ENCODE data around the gene LHFPL2.
A peak's percentile ranks its signal among the peaks of the same experiment; 100 is the strongest.

LHFPL2 gene

GRCh38 chr5:78552729-78553342, 95.7 kb downstream of the LHFPL2 start:
- no peaks in the 10 kb centered on the region for H3K36me3 Mint-ChIP-seq (ENCODE audit: insufficient read depth)
- no peaks in the 10 kb centered on the region for H3K9me3 Mint-ChIP-seq
- peak overlapping the region in 1 of 2 donors; percentile 30 for H3K4me3 Mint-ChIP-seq
- ATAC-seq (replicated peaks) (no peak), DNase-seq (no peak)
- peak overlapping the region in 1 of 2 donors; percentile 3 for H3K27ac Mint-ChIP-seq
- H3K27me3 Mint-ChIP-seq = peaks cover 17 to 27% of the 10 kb centered on the region in 2 donors
- H3K4me1 Mint-ChIP-seq (ENCODE audit: low read depth in 2 of 2) = peaks cover 5 to 6% of the 10 kb centered on the region in 2 donors

GRCh38 chr5:78550891-78551290, 97.7 kb downstream of the LHFPL2 start:
- Mint-ChIP-seq H3K36me3 (ENCODE audit: insufficient read depth) (no peaks in the 10 kb centered on the region), H3K4me3 (no peak overlapping the region), H3K27ac (no peak overlapping the region), H3K27me3 (peaks cover 17 to 26% of the 10 kb centered on the region in 2 donors), H3K4me1 (ENCODE audit: low read depth in 2 of 2) (peaks cover 5 to 6% of the 10 kb centered on the region in 2 donors), H3K9me3 (no peaks in the 10 kb centered on the region)
- DNase-seq (no peak), ATAC-seq (replicated peaks) (no peak)

- H3K9me3 Mint-ChIP-seq = no peaks in the 10 kb centered on the region
Observed at GRCh38 chr5:78549043-78549442, 99.5 kb downstream of the LHFPL2 start.

GRCh38 chr5:78547731-78548615, 100.6 kb downstream of the LHFPL2 start:
- ATAC-seq (replicated peaks) = no peak
- H3K4me1 Mint-ChIP-seq (ENCODE audit: low read depth in 2 of 2) = peaks cover 2 to 5% of the 10 kb centered on the region in 2 donors
- H3K9me3 Mint-ChIP-seq = no peaks in the 10 kb centered on the region
- no peak for DNase-seq
- no peak overlapping the region for H3K4me3 Mint-ChIP-seq
- no peak overlapping the region for H3K27ac Mint-ChIP-seq
- H3K27me3 Mint-ChIP-seq = peaks cover 19 to 20% of the 10 kb centered on the region in 2 donors
- H3K36me3 Mint-ChIP-seq (ENCODE audit: insufficient read depth) = no peaks in the 10 kb centered on the region

More at GRCh38 chr5:78549043-78549442, 99.5 kb downstream of the LHFPL2 start:
- Mint-ChIP-seq H3K36me3 (ENCODE audit: insufficient read depth) (no peaks in the 10 kb centered on the region), H3K4me3 (no peak overlapping the region), H3K27ac (no peak overlapping the region), H3K27me3 (peaks cover 19 to 22% of the 10 kb centered on the region in 2 donors), H3K4me1 (ENCODE audit: low read depth in 2 of 2) (peaks cover 6 to 9% of the 10 kb centered on the region in 2 donors)
- no peak for DNase-seq
- ATAC-seq (replicated peaks) = no peak

- Mint-ChIP-seq H3K27ac (no peak overlapping the region), H3K4me3 (no peak overlapping the region)
- no peak for DNase-seq
Observed at GRCh38 chr5:78547183-78547582, 101.4 kb downstream of the LHFPL2 start.

GRCh38 chr5:78546276-78546996, 102.1 kb downstream of the LHFPL2 start:
- Mint-ChIP-seq H3K9me3 (no peaks in the 10 kb centered on the region), H3K27ac (no peak overlapping the region), H3K27me3 (peaks cover 26 to 27% of the 10 kb centered on the region in 2 donors), H3K4me3 (no peak overlapping the region), H3K4me1 (ENCODE audit: low read depth in 2 of 2) (peaks cover 0 to 5% of the 10 kb centered on the region in 2 donors), H3K36me3 (ENCODE audit: insufficient read depth) (no peaks in the 10 kb centered on the region)
- no peak for DNase-seq
- no peak for ATAC-seq (replicated peaks)

More at GRCh38 chr5:78547183-78547582, 101.4 kb downstream of the LHFPL2 start:
- peaks cover 25 to 27% of the 10 kb centered on the region in 2 donors for H3K27me3 Mint-ChIP-seq
- no peaks in the 10 kb centered on the region for H3K9me3 Mint-ChIP-seq
- peaks cover 0 to 5% of the 10 kb centered on the region in 2 donors for H3K4me1 Mint-ChIP-seq (ENCODE audit: low read depth in 2 of 2)
- ATAC-seq (replicated peaks) = no peak
- no peaks in the 10 kb centered on the region for H3K36me3 Mint-ChIP-seq (ENCODE audit: insufficient read depth)

GRCh38 chr5:78545406-78545805, 103.2 kb downstream of the LHFPL2 start:
- Mint-ChIP-seq H3K4me3 (no peak overlapping the region), H3K36me3 (ENCODE audit: insufficient read depth) (no peaks in the 10 kb centered on the region), H3K27ac (peak overlapping the region in 1 of 2 donors; percentile 44), H3K4me1 (ENCODE audit: low read depth in 2 of 2) (peaks cover 0 to 5% of the 10 kb centered on the region in 2 donors), H3K9me3 (no peaks in the 10 kb centered on the region), H3K27me3 (peaks cover 26 to 27% of the 10 kb centered on the region in 2 donors)
- ATAC-seq (replicated peaks) (no peak), DNase-seq (no peak)

- H3K9me3 Mint-ChIP-seq = no peaks in the 10 kb centered on the region
- no peak overlapping the region for H3K4me3 Mint-ChIP-seq
- no peaks in the 10 kb centered on the region for H3K36me3 Mint-ChIP-seq (ENCODE audit: insufficient read depth)
- H3K27ac Mint-ChIP-seq = peak overlapping the region in 1 of 2 donors; percentile 44
- peaks cover 27 to 32% of the 10 kb centered on the region in 2 donors for H3K27me3 Mint-ChIP-seq
- ATAC-seq (replicated peaks) (peak; percentile 40), DNase-seq (no peak)
- peaks cover 0 to 5% of the 10 kb centered on the region in 2 donors for H3K4me1 Mint-ChIP-seq (ENCODE audit: low read depth in 2 of 2)
Observed at GRCh38 chr5:78544561-78545201, 103.9 kb downstream of the LHFPL2 start.

GRCh38 chr5:78543916-78544315, 104.7 kb downstream of the LHFPL2 start:
- peaks cover 27 to 34% of the 10 kb centered on the region in 2 donors for H3K27me3 Mint-ChIP-seq
- no peak overlapping the region for H3K27ac Mint-ChIP-seq
- no peaks in the 10 kb centered on the region for H3K9me3 Mint-ChIP-seq
- DNase-seq (no peak), ATAC-seq (replicated peaks) (no peak)
- H3K4me1 Mint-ChIP-seq (ENCODE audit: low read depth in 2 of 2) = peaks cover 0 to 5% of the 10 kb centered on the region in 2 donors
- no peaks in the 10 kb centered on the region for H3K36me3 Mint-ChIP-seq (ENCODE audit: insufficient read depth)
- H3K4me3 Mint-ChIP-seq = no peak overlapping the region

- Mint-ChIP-seq H3K36me3 (ENCODE audit: insufficient read depth) (no peaks in the 10 kb centered on the region), H3K27ac (no peak overlapping the region), H3K4me3 (no peak overlapping the region), H3K27me3 (peaks cover 27 to 34% of the 10 kb centered on the region in 2 donors), H3K9me3 (no peaks in the 10 kb centered on the region), H3K4me1 (ENCODE audit: low read depth in 2 of 2) (peaks cover 5 to 8% of the 10 kb centered on the region in 2 donors)
- ATAC-seq (replicated peaks) (no peak), DNase-seq (no peak)
Observed at GRCh38 chr5:78543292-78543691, 105.3 kb downstream of the LHFPL2 start.

- no peaks in the 10 kb centered on the region for H3K9me3 Mint-ChIP-seq
- no peaks in the 10 kb centered on the region for H3K36me3 Mint-ChIP-seq (ENCODE audit: insufficient read depth)
- ATAC-seq (replicated peaks) (no peak), DNase-seq (no peak)
- H3K4me1 Mint-ChIP-seq (ENCODE audit: low read depth in 2 of 2) = peaks cover 5 to 8% of the 10 kb centered on the region in 2 donors
- H3K27me3 Mint-ChIP-seq = peaks cover 27 to 43% of the 10 kb centered on the region in 2 donors
- no peak overlapping the region for H3K27ac Mint-ChIP-seq
- no peak overlapping the region for H3K4me3 Mint-ChIP-seq
Observed at GRCh38 chr5:78542321-78542840, 106.2 kb downstream of the LHFPL2 start.

GRCh38 chr5:78541086-78541654, 107.4 kb downstream of the LHFPL2 start:
- ATAC-seq (replicated peaks) = no peak
- H3K9me3 Mint-ChIP-seq = no peaks in the 10 kb centered on the region
- no peaks in the 10 kb centered on the region for H3K36me3 Mint-ChIP-seq (ENCODE audit: insufficient read depth)
- peaks cover 5 to 8% of the 10 kb centered on the region in 2 donors for H3K4me1 Mint-ChIP-seq (ENCODE audit: low read depth in 2 of 2)
- peaks cover 27 to 55% of the 10 kb centered on the region in 2 donors for H3K27me3 Mint-ChIP-seq
- no peak for DNase-seq
- H3K4me3 Mint-ChIP-seq = no peak overlapping the region
- no peak overlapping the region for H3K27ac Mint-ChIP-seq
